HG03064 (cell line): ENCODE data around the gene EDAR.

ENCODE experiments used
- ATAC-seq: cut with Tn5 transposase; IDR thresholded peaks from one replicate; pipeline ENCODE4 v1.9.1; 2021; ENCODE audit warnings: low read depth; ENCODE audit not compliant: unreplicated experiment

EDAR gene

GRCh38 chr2:108988796-108989713, at the start of gene EDAR:
Gene EDAR, minus strand, starts transcription at chr2:108989220. Its CDS starts 58,206 bp downstream, at chr2:108931014.
- ATAC-seq: no peak

GRCh38 chr2:109033171-109033570, 44.2 kb upstream of the EDAR start:
- ATAC-seq: no peak

- ATAC-seq: no peak
Observed at GRCh38 chr2:109032229-109032820, 43.3 kb upstream of the EDAR start.

GRCh38 chr2:109031476-109032228, 42.6 kb upstream of the EDAR start:
- no peak for ATAC-seq

- ATAC-seq: no peak
Observed at GRCh38 chr2:109030870-109031475, 42.0 kb upstream of the EDAR start.

GRCh38 chr2:109029490-109030201, 40.6 kb upstream of the EDAR start:
- ATAC-seq: no peak

GRCh38 chr2:109028738-109029489, 39.9 kb upstream of the EDAR start:
- ATAC-seq: no peak

GRCh38 chr2:109028277-109028676, 39.3 kb upstream of the EDAR start:
- ATAC-seq: no peak

- ATAC-seq: no peak
Observed at GRCh38 chr2:109027702-109028101, 38.7 kb upstream of the EDAR start.

GRCh38 chr2:109024477-109024876, 35.5 kb upstream of the EDAR start:
- ATAC-seq: no peak

- no peak for ATAC-seq
Observed at GRCh38 chr2:109021895-109022300, 32.9 kb upstream of the EDAR start.

- no peak for ATAC-seq
Observed at GRCh38 chr2:109020217-109020637, 31.2 kb upstream of the EDAR start.

GRCh38 chr2:109018452-109018851, 29.4 kb upstream of the EDAR start:
- ATAC-seq: no peak

GRCh38 chr2:109017017-109017416, 28.0 kb upstream of the EDAR start:
- no peak for ATAC-seq

- no peak for ATAC-seq
Observed at GRCh38 chr2:109016376-109016775, 27.4 kb upstream of the EDAR start.

- ATAC-seq: no peak
Observed at GRCh38 chr2:109014476-109014875, 25.5 kb upstream of the EDAR start.

GRCh38 chr2:109013051-109013450, 24.0 kb upstream of the EDAR start:
- no peak for ATAC-seq

- ATAC-seq: no peak
Observed at GRCh38 chr2:109009920-109010610, 21.0 kb upstream of the EDAR start.

GRCh38 chr2:109006971-109007370, 18.0 kb upstream of the EDAR start:
- no peak for ATAC-seq
